Erythroblast (primary cell): ENCODE data around the gene MECR.

Source experiments
- GATA1 ChIP-seq: IDR thresholded peaks from 2 replicates; pipeline ENCODE4 v1.6.1; 2011; ENCODE audit warnings: low read depth, mild to moderate bottlenecking, control low read depth, low read length, moderate library complexity
- POLR2A ChIP-seq: IDR thresholded peaks from 2 replicates; pipeline ENCODE4 v1.6.1; 2011; ENCODE audit warnings: mild to moderate bottlenecking, low read length

DNA sequence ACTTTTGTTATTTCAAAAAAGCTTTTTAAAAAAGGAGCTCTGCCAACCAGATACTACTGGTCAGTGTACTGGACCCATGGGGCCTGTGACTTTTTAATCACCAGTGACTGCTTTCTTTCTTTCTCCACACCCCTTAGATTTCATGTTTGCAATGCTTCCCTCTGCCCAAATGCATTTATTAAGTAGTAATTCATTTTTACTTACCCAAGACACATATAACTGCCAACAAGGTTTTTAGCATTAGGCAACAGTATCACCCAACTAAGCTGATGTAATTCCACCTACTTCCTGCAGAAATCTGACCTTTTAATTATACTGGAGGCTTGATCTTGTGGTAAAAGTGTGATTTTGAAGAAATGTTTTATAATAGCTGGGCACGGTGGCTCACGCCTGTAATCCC is 12.5 kb downstream of the MECR start:
- no peak for TF ChIP-seq POLR2A
- no peak for TF ChIP-seq GATA1
